Calu3 (cell line): ENCODE data around the gene CSMD2. TPM values are rescaled to one million over a fixed set of nuclear protein-coding genes. Genes with fewer than 3 reads are reported as not detected.

Experiments
- BruUV-seq: library from RNA; stranded (reverse); fragments of 400-500 nt; replicated peaks from 2 replicates; lab custom pipeline; 2021; lab: Mats Ljungman, UMichigan
- CTCF ChIA-PET: fragments of 300-600 bp; sonication (Branson Sonifier 250); formaldehyde crosslinking; loops from one replicate; lab custom pipeline; 2022; ENCODE audit warnings: antibody characterized with exemption; lab: Charles Lee
- DNase-seq: peaks from one replicate; pipeline ENCODE4 v3.0.0; 2022
- H3K27ac Mint-ChIP-seq: one replicate; pipeline ENCODE4 v1.8.0; 2022; ENCODE audit warnings: mixed read lengths; ENCODE audit not compliant: unreplicated experiment
- H3K27me3 Mint-ChIP-seq: one replicate; pipeline ENCODE4 v1.8.0; 2022; ENCODE audit warnings: mixed read lengths; ENCODE audit not compliant: unreplicated experiment
- H3K36me3 Mint-ChIP-seq: one replicate; pipeline ENCODE4 v1.8.0; 2022; ENCODE audit warnings: mild to moderate bottlenecking, moderate library complexity, mixed read lengths; ENCODE audit not compliant: insufficient read depth, unreplicated experiment
- H3K4me1 Mint-ChIP-seq: one replicate; pipeline ENCODE4 v1.8.0; 2022; ENCODE audit warnings: mild to moderate bottlenecking, low read depth, mixed read lengths; ENCODE audit not compliant: unreplicated experiment
- H3K4me3 Mint-ChIP-seq: one replicate; pipeline ENCODE4 v1.8.0; 2022; ENCODE audit warnings: mild to moderate bottlenecking, low read depth, moderate library complexity, mixed read lengths; ENCODE audit not compliant: unreplicated experiment
- H3K9me3 Mint-ChIP-seq: one replicate; pipeline ENCODE4 v1.8.0; 2022; ENCODE audit warnings: low read depth, mixed read lengths; ENCODE audit not compliant: unreplicated experiment
- intact Hi-C: fragments of 100-400 bp; cut with micrococcal nuclease; formaldehyde crosslinking; loops from one replicate; pipeline ENCODE4 v1.10.0; 2022; ENCODE audit not compliant: unreplicated experiment
- total RNA-seq: library from RNA; stranded (reverse); gene quantifications from 2 replicates; pipeline ENCODE4 v1.2.3, GENCODE V29; 2022
- TF ChIP-seq, protein P1 (sequence below): fragments of 200-600 bp; IDR thresholded peaks from one replicate; pipeline ENCODE4 v1.8.0; 2022; ENCODE audit warnings: antibody characterized with exemption; ENCODE audit not compliant: unreplicated experiment

Gene CSMD2
- total RNA-seq, 1 experiment from 2014 or later, result not detected

DNA sequence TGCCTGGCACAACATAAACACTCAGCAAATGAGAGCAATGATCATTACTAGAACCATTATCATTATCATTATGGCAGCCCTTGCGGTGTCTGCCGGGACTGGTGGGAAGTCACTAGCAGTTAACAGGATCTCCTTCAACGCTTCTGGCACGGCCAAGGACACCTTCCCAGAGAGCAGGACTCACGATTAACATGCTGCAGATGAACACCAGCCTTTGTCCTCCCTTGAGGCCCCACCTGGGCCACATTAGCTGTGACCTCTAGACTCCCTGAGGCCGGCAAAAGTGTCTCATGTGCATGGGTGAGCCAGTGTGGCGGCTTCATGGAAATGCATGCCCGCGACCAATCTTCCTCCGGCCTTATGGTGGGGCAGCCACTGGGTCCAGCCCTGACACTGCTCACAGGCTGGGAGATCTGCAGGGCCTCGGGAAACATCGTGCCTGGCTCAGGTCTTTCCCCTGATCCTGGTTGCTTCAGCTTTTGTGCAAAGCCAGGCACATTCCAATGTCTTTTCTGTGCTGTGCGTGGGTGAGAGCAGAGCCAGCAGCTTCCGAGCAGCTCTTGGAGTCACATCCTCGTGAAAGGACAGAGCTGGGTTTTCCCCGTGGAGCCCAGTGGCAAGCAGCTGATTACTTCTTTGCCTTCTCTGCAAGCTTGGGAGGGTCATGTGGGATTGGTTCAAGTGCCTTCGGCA, 193.9 kb downstream of the CSMD2 start:
- DNase-seq, result no peak
- no peaks in the 10 kb centered on the region for H3K27me3 Mint-ChIP-seq
- peaks cover 4% of the 10 kb centered on the region for H3K9me3 Mint-ChIP-seq
- no peak overlapping the region for H3K27ac Mint-ChIP-seq
- intact Hi-C loops, result no loop called here
- CTCF ChIA-PET, result no interaction called here
- no TSS peak for BruUV-seq
- TF ChIP-seq, protein P1, sequence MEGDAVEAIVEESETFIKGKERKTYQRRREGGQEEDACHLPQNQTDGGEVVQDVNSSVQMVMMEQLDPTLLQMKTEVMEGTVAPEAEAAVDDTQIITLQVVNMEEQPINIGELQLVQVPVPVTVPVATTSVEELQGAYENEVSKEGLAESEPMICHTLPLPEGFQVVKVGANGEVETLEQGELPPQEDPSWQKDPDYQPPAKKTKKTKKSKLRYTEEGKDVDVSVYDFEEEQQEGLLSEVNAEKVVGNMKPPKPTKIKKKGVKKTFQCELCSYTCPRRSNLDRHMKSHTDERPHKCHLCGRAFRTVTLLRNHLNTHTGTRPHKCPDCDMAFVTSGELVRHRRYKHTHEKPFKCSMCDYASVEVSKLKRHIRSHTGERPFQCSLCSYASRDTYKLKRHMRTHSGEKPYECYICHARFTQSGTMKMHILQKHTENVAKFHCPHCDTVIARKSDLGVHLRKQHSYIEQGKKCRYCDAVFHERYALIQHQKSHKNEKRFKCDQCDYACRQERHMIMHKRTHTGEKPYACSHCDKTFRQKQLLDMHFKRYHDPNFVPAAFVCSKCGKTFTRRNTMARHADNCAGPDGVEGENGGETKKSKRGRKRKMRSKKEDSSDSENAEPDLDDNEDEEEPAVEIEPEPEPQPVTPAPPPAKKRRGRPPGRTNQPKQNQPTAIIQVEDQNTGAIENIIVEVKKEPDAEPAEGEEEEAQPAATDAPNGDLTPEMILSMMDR, result no peak
- no peaks in the 10 kb centered on the region for H3K4me1 Mint-ChIP-seq
- H3K4me3 Mint-ChIP-seq, result no peak overlapping the region
- no peaks in the 10 kb centered on the region for H3K36me3 Mint-ChIP-seq

DNA sequence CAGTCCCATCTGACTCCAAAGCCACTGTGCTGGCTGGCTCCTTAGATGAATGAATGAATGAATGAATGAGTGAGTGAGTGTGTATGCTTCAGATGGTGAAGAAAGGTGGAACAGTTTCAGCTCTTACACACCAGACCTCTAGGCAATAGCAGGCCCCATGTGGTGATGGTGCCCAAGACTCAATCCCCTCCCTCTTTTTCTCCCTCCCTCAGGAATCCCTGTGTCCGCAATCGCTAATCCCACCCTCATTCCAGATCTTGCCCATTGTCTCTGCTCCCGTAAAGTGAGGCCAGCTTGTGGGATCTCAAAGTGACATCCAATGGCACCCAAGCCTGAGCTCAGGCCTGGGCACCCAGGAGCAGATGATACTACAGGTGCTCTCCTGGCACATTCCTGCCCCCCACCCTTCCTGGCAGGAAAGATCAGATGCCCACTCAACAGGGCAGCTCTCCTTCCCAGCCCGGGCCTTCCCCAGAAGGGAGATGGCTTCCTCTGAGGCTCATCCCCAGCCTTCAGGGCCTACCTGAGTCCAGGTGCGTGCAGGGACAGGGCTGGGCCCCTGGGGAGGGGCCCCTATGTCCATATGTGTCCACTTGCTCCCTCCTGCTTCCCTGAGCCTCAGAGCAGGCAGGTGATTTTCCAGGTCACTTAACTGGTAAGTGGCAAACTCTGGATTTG, 194.7 kb downstream of the CSMD2 start:
- intact Hi-C loops, result no loop called here
- TF ChIP-seq, protein P1, result no peak
- H3K27ac Mint-ChIP-seq, result no peak overlapping the region
- BruUV-seq, result no TSS peak
- CTCF ChIA-PET, result no interaction called here
- peaks cover 4% of the 10 kb centered on the region for H3K9me3 Mint-ChIP-seq
- no peaks in the 10 kb centered on the region for H3K36me3 Mint-ChIP-seq
- no peak overlapping the region for H3K4me3 Mint-ChIP-seq
- H3K4me1 Mint-ChIP-seq, result no peaks in the 10 kb centered on the region
- DNase-seq, result no peak
- H3K27me3 Mint-ChIP-seq, result no peaks in the 10 kb centered on the region

DNA sequence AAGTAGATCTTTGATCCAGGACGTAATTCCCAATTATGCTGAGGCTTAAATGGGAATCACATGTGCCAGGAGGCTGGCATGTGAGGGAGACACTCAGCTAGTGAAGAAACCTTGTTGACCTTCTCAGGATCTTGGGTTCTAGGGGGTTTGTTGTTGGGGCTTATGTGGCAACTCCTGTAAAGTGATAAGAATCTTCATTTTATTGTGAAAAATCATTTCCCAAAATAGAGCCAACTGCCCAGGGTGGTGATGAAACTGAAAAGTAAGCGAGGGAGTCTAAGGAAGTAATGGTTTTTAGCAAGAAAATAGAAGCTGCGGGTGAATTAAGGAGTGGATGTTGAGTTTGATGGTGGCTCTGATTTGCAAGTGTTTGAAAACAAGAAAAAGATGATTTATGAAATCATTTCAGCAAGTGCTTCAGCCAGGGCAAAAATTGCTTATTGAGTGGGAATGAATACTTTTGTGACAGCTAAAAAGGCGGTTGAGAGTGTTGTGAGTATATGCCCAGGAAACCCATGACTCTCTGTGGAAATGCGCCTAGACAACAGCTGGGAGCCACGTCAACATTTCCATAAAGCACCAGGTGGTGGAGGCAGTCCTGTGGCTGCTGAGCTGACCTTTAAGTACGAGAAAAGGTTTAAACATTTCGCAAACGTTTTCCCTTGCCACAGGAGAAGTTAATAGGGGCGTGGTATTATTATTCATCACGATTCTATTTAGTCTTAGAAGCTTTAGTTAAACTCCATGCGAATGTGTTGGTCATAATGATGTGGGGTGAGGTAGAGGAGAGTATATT, 198.5 kb downstream of the CSMD2 start:
- BruUV-seq, result no TSS peak
- intact Hi-C loops, result no loop called here
- Mint-ChIP-seq H3K27ac (no peak overlapping the region), H3K4me1 (no peaks in the 10 kb centered on the region), H3K36me3 (no peaks in the 10 kb centered on the region), H3K4me3 (no peak overlapping the region), H3K27me3 (no peaks in the 10 kb centered on the region), H3K9me3 (peaks cover 8% of the 10 kb centered on the region)
- TF ChIP-seq, protein P1, result no peak
- CTCF ChIA-PET, result interaction anchor here (0.6 kb wide), 1 partner anchor 1894 kb away, joined by 4 read pairs; the partner anchor contains the start of gene TMEM39B
- DNase-seq, result no peak

DNA sequence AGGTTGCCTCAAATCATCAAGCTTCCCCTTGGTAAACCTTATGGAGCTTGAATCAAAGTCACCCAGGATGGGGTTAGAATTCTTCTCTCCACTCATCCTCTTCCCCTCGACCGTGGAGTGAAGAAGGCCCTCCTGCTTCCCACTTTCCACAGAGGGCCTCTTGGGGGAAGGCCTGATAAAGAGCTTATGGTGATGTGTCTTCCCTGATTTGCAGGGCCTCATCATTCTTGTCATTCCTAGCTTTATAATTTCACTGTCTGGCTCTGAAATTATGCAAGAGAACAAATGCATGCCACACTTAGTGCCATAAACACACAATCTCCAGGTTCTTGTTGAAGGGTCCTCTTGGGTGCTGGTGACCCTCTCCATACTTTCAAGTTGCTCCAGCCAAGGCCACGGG, 199.9 kb downstream of the CSMD2 start:
- no peak for DNase-seq
- H3K27ac Mint-ChIP-seq, result no peak overlapping the region
- no peak overlapping the region for H3K4me3 Mint-ChIP-seq
- no peaks in the 10 kb centered on the region for H3K36me3 Mint-ChIP-seq
- H3K27me3 Mint-ChIP-seq, result no peaks in the 10 kb centered on the region
- TF ChIP-seq, protein P1, result no peak
- intact Hi-C loops, result no loop called here
- no peaks in the 10 kb centered on the region for H3K4me1 Mint-ChIP-seq
- BruUV-seq, result no TSS peak
- CTCF ChIA-PET, result no interaction called here
- peaks cover 8% of the 10 kb centered on the region for H3K9me3 Mint-ChIP-seq
